Thyroid gland (tissue), 4 donors: ENCODE results near the gene TOMT. TPM values are rescaled to one million over a fixed set of nuclear protein-coding genes. Genes with fewer than 3 reads are reported as not detected.

Experiments used
- DNase-seq, 2 donors: peaks; one replicate each; pipeline ENCODE4 v3.0.0-alpha.2; 2019
- H3K27ac ChIP-seq, 3 donors: fragments of 200-600 bp; sonication (generic); 1 replicate in 2 of 3; 2 replicates in 1 of 3; pipeline ENCODE4 v1.5.1; 2016 to 2019; ENCODE audit warnings: mild to moderate bottlenecking in 1 of 3, moderate library complexity in 1 of 3
- H3K27me3 ChIP-seq: fragments of 200-600 bp; sonication (generic); one replicate; pipeline ENCODE4 v1.5.1; 2019
- H3K36me3 ChIP-seq, 2 donors: fragments of 200-600 bp; sonication (generic); one replicate each; pipeline ENCODE4 v1.5.1; 2016 to 2019
- H3K4me1 ChIP-seq, 2 donors: fragments of 200-600 bp; sonication (generic); one replicate each; pipeline ENCODE4 v1.5.1; 2017 to 2019
- H3K4me3 ChIP-seq, 3 donors: fragments of 200-600 bp; sonication (generic); replicated peaks in 1 of 3; 1 replicate in 2 of 3; 2 replicates in 1 of 3; pipeline ENCODE4 v1.5.1; 2016; ENCODE audit warnings: mild to moderate bottlenecking in 1 of 3
- H3K9me3 ChIP-seq: fragments of 200-600 bp; sonication (generic); one replicate; pipeline ENCODE4 v1.5.1; 2017
- POLR2A ChIP-seq, 2 donors: fragments of 450-650 bp; IDR thresholded peaks; one replicate each; pipeline ENCODE4 v1.6.1; 2017; ENCODE audit warnings: antibody characterized with exemption in 2 of 2, mild to moderate bottlenecking in 2 of 2, moderate library complexity in 1 of 2
- WGBS, 2 donors: methylation state at CpG; one replicate each; pipeline ENCODE4 v1.1.5; 2017; 5-methylcytosine and 5-hydroxymethylcytosine counted together
- intact Hi-C: fragments of 100-400 bp; cut with DNase I; formaldehyde crosslinking; loops from one replicate; pipeline ENCODE4 v1.15.1; 2023
- total RNA-seq, 4 donors: library from RNA; depleted of rRNA; stranded (reverse); fragments of >200 nt; gene quantifications; one replicate each; pipeline ENCODE4 v1.2.3, GENCODE V29; 2016
- TF ChIP-seq, protein P1 (sequence below), 6 experiments: fragments of 200-600 bp in 3 of 6; fragments of 450-650 bp in 3 of 6; sonication (generic) in 3 of 6; IDR thresholded peaks; one replicate each; pipeline ENCODE4 v1.5.1; 2016 to 2019; ENCODE audit warnings: antibody characterized with exemption in 6 of 6, mild to moderate bottlenecking in 2 of 6, inconsistent platforms in 1 of 6, moderate library complexity in 1 of 6

TOMT gene
- total RNA-seq, 4 donors from 2014 or later, result not detected

DNA sequence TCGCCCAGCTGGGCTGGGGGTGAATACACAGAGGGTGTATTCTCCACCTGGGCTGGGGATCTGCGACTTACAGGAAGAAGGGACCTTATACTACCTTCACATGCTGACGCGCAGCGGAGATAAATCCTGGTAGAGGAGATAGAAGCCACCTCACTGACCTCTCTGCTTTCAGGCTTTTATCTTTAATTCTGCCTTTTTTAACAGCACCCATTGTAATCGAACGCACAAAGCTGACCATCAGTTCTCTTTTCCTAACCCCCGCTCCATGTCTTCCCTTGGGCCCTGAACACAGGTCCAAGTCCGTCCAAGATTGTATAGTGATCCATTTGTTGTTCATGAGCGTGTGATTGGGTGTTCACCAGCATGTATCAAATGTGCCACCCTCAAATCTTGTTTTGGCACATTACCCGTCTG lies 2.0 kb upstream of the TOMT start:
- H3K27me3 ChIP-seq, result no peaks in the 10 kb centered on the region
- H3K9me3 ChIP-seq, result no peaks in the 10 kb centered on the region
- TF ChIP-seq POLR2A (IDR thresholded peaks at IDR 0.05), result no peak
- TF ChIP-seq, protein P1, sequence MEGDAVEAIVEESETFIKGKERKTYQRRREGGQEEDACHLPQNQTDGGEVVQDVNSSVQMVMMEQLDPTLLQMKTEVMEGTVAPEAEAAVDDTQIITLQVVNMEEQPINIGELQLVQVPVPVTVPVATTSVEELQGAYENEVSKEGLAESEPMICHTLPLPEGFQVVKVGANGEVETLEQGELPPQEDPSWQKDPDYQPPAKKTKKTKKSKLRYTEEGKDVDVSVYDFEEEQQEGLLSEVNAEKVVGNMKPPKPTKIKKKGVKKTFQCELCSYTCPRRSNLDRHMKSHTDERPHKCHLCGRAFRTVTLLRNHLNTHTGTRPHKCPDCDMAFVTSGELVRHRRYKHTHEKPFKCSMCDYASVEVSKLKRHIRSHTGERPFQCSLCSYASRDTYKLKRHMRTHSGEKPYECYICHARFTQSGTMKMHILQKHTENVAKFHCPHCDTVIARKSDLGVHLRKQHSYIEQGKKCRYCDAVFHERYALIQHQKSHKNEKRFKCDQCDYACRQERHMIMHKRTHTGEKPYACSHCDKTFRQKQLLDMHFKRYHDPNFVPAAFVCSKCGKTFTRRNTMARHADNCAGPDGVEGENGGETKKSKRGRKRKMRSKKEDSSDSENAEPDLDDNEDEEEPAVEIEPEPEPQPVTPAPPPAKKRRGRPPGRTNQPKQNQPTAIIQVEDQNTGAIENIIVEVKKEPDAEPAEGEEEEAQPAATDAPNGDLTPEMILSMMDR (IDR thresholded peaks at IDR 0.05), result no peak
- WGBS, 2 donors, result 76 to 83% methylated on average over 11 of the region's 11 CpGs
- H3K36me3 ChIP-seq, result peaks cover 3 to 5% of the 10 kb centered on the region in 2 donors
- H3K27ac ChIP-seq, result peak overlapping the region; percentile 92 to 98 (median 96)
- peaks cover 14 to 34% of the 10 kb centered on the region in 2 donors for H3K4me1 ChIP-seq
- intact Hi-C loops, result loop anchor here (10.0 kb wide), 2 partner anchors 121 to 331 kb away; partner anchors contain the start of genes CLPB and INPPL1
- no peak for DNase-seq
- peak overlapping the region in 1 of 3 donors; percentile 76 for H3K4me3 ChIP-seq

DNA sequence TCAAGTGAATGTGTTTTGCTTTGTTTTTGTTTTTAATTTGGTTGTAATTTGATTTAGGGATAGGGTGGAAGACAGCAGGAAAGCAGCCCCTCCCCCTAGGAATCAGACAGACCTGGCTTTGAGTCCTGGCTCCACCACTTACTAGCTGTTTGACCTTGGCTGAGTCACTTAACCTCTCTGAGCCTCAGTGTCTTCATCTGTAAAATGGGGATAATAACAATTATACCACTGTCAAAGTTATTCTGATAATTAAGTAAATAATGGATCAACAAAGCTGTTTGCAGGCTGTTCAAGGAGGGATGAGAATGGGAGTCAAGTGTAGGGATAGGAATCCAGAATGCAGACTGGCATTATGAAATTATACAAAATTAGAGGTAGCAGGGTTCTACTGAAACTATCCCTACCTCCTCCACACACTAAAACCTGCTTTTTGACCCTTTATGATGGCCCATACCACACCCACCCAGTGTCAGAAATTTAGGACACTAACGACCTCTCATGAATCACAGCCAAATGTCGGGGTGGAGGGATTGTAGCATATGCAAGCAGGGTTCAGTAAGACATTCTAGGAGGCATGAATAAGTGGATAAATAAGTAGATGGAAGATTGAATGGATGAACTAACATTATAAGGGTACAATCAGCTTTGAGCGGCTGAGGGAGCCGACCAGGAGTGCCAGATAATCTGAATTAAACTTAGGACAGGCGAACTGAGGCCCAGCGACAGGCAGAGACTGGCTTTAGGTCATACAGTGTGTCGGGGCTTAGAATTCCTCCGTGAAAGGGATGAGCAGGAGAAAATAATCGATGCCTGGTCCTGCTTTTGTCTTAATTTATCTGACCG lies 5.8 kb downstream of the TOMT start:
- H3K4me3 ChIP-seq, result peak overlapping the region in 2 of 3 donors; percentile 4 to 26
- H3K4me1 ChIP-seq, result peaks cover 9 to 15% of the 10 kb centered on the region in 2 donors
- H3K9me3 ChIP-seq, result no peaks in the 10 kb centered on the region
- H3K27me3 ChIP-seq, result no peaks in the 10 kb centered on the region
- no peak for DNase-seq
- TF ChIP-seq POLR2A (IDR thresholded peaks at IDR 0.05), result no peak
- TF ChIP-seq, protein P1 (IDR thresholded peaks at IDR 0.05), result peak in 1 of 6 experiments; percentile 10
- H3K27ac ChIP-seq, result peak overlapping the region; percentile 92 to 98 (median 98)
- WGBS, 2 donors, result 2 to 3% methylated on average over 9 to 10 of the region's 10 CpGs
- intact Hi-C loops, result no loop called here
- no peaks in the 10 kb centered on the region for H3K36me3 ChIP-seq

DNA sequence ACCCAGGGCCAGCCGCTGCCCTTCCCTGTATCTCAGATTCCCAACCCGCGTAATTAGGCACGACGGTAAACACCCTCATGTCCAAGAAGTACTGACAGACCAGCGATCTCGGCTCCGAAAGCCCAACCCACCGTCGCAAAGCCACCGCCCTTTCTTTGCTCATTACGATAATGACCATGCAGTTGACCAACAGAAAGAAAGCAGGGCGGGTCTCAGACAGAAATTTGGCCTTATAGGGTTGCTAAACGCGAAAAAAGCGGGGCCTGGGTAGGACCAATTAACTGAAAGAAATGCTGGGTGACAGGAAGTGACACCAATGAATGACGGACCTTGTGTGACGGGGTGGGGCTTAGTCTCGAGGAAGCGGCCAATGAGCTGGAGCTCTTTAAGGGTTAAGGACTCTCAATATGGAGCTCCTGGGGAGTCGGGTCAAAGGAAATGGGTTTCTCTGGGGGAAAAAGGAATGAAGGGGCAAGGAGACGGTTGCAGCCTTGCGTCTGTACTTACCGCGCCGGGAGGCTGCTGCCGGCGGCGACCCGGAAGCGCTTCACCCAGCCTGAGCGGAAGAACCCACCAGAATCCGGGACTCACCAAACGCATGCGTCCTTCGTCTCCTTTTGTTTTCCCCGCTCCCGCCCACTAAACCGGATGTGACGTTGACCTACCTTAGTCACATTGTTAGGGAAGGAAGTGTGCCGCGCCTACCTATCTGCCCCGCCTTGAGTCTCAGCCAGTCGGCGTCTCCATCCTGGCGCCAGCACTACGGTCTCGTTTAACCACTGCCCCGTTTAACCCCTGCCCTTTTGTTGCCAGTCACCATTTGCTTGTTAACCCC lies 6.6 kb downstream of the TOMT start, which contains the start of gene ANAPC15:
Gene ANAPC15 (minus strand): TSS at position 553 of the 835 bp plus-strand sequence. CDS start 1,419 bp downstream, outside the sequence.
- TF ChIP-seq, protein P1 (IDR thresholded peaks at IDR 0.05), result peak in 1 of 6 experiments; percentile 10
- TF ChIP-seq POLR2A (IDR thresholded peaks at IDR 0.05), result peak; percentile 82 to 99
- Histone ChIP-seq H3K36me3 (no peaks in the 10 kb centered on the region), H3K4me1 (peaks cover 9 to 15% of the 10 kb centered on the region in 2 donors), H3K27me3 (no peaks in the 10 kb centered on the region), H3K4me3 (peak within 1 kb of the TSS in 2 of 3 donors; percentile 4 to 44), H3K9me3 (no peaks in the 10 kb centered on the region), H3K27ac (peak within 1 kb of the TSS; percentile 92 to 98 (median 98))
- 1% methylated on average over 40 to 49 of the region's 49 CpGs for WGBS, 2 donors
- intact Hi-C loops, result no loop called here
- DNase-seq, result peak; percentile 99 to 100

DNA sequence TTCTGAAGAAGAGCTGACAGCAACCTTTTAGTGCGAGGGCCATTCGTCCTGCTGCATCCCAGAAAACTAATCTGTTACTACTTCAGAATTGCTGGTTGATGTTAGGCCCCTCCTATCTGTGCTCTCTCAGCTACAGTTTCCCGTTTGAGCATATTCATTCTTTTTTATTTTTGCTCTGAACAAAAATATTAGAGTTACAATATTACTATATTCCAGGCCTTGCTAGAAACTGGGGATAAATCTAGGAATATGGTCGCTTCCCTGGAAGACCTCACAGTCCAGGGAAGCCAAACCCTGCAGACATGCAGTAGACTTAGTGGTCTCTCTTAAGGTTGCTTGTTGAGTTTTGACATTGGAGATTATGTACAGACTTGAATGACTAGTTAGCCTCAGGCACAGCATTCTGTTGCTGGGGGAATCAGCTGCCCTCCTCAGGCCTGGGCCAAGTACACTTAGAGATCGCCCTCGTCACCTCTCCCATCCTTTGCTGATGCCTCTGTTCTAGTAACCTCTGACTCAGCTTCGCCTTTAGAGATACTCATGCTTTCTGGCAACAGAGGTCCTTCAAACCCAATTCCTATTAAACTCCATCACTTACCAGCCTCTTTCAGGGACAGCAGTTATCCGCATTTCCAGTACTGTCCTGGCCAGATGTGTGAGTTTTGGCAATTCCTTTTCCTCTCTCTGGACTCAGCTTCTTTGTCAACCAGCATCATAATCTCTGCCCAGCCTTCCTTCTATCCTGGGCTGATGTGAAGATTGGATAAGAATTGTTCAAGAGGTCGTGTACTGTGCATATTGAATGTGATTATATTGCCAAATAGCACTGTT lies 7.5 kb downstream of the TOMT start:
- Histone ChIP-seq H3K4me3 (peak overlapping the region in 1 of 3 donors; percentile 44), H3K4me1 (peaks cover 9 to 17% of the 10 kb centered on the region in 2 donors), H3K27me3 (no peaks in the 10 kb centered on the region), H3K36me3 (no peaks in the 10 kb centered on the region), H3K27ac (peak overlapping the region; percentile 90 to 98 (median 98)), H3K9me3 (no peaks in the 10 kb centered on the region)
- TF ChIP-seq POLR2A (IDR thresholded peaks at IDR 0.05), result no peak
- TF ChIP-seq, protein P1 (IDR thresholded peaks at IDR 0.05), result no peak
- intact Hi-C loops, result no loop called here
- 64 to 65% methylated on average over 9 of the region's 9 CpGs for WGBS, 2 donors
- no peak for DNase-seq
